ENCODE data around the gene ICAM5.

The ICAM5 gene

GRCh38 chr19:10292206-10292788 is 2.5 kb downstream of the ICAM5 start:
- peak; percentile 95 for DNase-seq

GRCh38 chr19:10292789-10293636 is 3.3 kb downstream of the ICAM5 start:
- peak; percentile 55 for DNase-seq

- no peak for DNase-seq
Measured at GRCh38 chr19:10293637-10294367, 4.0 kb downstream of the ICAM5 start.

- no peak for DNase-seq
Measured at GRCh38 chr19:10294368-10294697, 4.6 kb downstream of the ICAM5 start.

GRCh38 chr19:10295305-10295846 is 5.6 kb downstream of the ICAM5 start:
- DNase-seq = peak; percentile 79

GRCh38 chr19:10295847-10296591 is 6.3 kb downstream of the ICAM5 start:
- peak; percentile 37 for DNase-seq

- peak; percentile 95 for DNase-seq
Measured at GRCh38 chr19:10299545-10300458, 10.1 kb downstream of the ICAM5 start.

GRCh38 chr19:10305139-10305806 is 15.5 kb downstream of the ICAM5 start:
- DNase-seq = no peak

GRCh38 chr19:10306327-10306726 is 16.6 kb downstream of the ICAM5 start:
- DNase-seq = no peak

- no peak for DNase-seq
Measured at GRCh38 chr19:10309423-10309822, 19.7 kb downstream of the ICAM5 start, which contains the start of gene ZGLP1. TSS of gene ZGLP1 (minus strand) at chr19:10309815.

- DNase-seq = peak; percentile 90
Measured at GRCh38 chr19:10315335-10316214, 25.8 kb downstream of the ICAM5 start, which contains the start of gene FDX2. TSS of gene FDX2 (minus strand) at chr19:10316015. CDS start at chr19:10315996, 19 bp downstream.

GRCh38 chr19:10316229-10317044 is 26.7 kb downstream of the ICAM5 start:
- peak; percentile 82 for DNase-seq

- DNase-seq = no peak
Measured at GRCh38 chr19:10317045-10317856, 27.5 kb downstream of the ICAM5 start.

- DNase-seq = no peak
Measured at GRCh38 chr19:10317857-10318462, 28.2 kb downstream of the ICAM5 start.

GRCh38 chr19:10318807-10319682 is 29.3 kb downstream of the ICAM5 start:
- DNase-seq = no peak

GRCh38 chr19:10320602-10321416 is 31.1 kb downstream of the ICAM5 start:
- DNase-seq = no peak
